ENCODE data around the gene RGS16.

Gene RGS16

DNA sequence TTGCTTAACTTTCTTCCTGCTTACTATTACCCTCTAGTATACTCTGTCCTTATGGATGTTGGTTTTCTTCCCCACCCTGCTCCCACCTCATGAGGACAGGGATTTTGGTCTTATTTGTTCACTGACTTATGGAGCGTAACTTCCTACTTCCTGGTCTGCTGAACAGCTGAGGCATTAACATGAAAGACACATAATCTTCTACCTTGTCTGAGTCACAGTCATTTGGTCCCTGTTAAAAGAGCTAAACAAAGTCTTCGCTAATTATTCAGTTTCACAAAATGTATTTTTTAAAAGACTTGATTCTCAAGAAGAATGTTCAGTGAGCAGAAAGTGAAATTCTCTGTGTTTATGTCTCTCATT lies 33.6 kb downstream of the RGS16 start:
- no peak for DNase-seq

DNA sequence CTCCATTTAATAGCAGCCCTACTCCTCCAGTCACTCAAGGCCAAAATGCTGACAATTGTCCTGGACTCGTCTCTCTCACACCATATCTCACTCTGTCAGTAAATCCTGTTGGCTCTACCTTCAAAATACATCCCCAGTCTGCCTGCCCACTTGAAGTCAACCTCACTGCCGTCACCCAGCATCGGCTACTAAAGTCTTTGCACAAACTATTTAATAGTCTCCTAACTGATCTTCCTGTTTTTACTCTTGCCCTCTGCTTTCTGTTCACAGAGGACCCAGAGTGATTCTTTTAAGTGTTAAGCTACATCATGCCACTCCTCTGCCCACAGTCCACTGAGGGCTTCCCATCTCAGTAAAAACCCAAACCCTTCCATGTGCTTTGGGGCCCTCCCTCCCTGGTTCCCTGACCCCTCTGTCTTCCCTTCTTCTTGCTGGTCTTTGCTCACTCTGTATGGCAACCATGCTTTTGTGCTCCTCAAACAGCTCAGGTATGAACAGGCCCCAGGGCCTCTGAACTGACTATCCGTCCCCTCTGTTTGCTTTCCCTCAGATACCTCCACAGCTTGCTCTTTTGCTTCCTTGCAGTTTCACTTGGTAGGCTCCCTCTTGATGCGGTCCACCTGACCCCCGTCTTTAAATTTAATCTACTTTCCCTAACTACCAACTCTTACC lies 34.1 kb downstream of the RGS16 start:
- no peak for DNase-seq

DNA sequence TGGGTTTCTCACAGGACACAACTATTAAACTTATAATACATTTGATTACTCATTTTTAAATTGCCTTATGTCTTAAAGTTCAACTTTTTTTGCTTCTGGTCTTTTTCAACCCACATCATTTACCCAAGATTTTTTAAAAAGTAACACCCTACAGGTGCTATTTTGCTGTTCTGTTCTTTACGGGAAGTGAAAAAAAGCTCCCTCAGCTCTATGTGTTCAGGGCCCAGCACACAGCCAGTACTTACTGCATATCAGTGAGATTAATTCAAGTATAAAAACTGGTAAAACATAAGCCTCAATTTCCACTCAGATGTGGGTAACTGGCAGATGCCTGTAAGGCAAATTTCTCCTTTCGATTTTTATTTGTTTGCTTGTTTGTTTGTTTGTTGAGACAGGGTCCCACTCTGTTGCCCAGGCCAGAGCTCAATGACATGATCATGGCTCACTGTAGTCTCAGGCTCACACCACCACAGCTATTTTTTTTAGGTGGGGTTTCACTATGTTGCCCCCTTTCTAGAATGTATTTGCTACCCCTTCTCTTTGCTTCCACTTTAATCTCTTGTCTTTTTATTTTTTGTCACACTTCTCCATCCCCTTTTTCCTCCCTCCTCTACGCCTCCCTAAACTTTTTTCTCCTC lies 35.4 kb downstream of the RGS16 start:
- no peak for DNase-seq

DNA sequence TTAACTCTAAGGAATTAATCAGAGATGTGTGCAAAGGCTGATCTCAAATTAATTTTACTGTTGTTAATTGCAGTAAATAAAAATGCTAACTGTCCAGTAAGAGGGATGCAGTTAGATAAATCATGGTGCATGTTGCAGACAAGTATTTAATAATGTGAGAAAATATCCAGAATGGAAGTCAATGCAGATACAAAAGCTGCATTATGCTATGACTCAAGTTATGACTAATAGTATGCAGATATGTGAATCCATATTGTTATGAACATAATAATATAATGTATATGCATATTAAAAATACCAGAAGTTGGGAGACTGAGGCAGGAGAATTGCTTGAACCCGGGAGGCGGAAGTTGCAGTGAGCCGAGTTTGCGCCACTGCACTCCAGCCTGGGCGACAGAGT lies 36.6 kb downstream of the RGS16 start:
- no peak for DNase-seq

DNA sequence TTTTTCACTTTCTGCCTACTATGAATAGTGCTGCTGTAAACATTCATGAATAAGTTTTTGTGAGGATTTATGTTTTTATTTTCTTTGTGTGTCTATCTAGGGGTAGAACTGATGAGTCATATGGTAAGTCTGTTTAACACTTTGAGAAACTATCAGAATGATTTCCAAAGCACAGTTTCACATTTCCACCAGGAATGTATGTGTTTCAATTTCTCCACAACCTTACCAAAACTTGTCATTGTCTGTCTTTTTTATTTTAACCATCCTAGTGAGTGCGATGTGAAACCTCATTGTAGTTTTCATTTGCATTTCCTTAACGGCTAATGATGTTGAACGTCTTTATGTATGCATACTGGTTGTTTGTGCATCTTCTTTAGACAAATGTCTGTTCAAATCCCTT lies 38.7 kb downstream of the RGS16 start:
- DNase-seq = no peak

DNA sequence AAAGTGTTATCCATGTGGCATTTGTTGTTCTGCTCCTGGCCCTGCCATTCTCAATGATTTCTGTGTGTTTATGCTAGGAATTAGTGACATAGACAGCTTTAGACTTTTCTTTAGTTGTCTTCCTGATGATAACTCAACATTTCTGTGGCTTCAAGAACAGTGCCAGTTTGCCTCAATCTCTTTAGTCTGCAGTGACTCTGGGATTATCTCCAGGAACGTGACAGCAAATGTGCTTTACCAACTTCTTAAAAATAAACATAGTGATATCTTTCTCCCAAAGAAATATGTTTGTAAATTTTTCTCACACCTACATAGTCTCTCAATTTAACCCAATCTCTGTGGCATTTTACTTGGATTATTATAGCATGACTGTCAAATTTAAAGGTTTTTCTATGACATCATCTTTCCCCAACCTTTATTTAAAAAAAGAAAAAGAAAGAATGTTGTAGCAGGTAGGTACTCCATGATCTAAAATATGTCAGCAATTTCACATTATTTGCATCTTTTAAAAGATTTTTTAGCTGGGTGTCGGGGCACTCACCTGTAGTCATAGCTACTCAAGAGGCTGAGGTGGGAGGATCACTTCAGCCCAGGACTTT lies 39.7 kb downstream of the RGS16 start:
- DNase-seq = no peak

DNA sequence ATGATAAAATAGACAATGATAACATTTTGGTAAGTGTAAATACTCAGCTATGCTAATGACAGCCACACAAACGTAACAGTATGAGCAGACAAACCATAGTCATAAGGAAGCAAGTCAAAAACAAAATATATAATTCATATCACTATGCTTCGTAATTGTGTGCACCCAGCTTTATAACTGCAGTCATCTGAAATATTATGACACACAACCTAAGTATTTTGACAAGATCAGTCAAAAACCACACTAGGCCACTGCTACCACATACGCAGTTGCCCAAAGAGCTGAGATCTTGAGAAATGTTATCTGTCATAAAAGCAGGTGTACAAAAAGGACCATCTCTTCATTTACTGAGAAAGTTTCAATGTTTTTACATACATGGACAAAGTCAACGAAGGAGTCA lies 41.1 kb downstream of the RGS16 start:
- DNase-seq = no peak

DNA sequence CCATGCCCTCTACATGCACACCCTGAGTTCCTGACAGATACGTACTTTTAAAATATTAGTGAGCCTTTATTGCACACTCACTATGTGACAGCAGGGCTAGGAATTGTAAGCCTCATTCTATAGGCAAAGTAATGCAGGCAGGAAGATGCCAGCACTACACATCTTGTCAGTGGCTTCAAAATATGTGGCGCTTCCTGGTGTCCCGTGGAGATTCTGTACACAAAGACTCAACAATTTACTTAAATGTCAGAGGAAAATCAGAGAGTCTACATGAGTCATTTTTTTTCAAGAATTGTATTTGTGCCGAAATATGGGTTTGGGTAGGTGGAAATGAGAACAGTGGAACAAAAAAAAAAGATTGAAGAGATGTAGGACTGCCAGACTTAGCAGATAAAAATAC lies 42.7 kb downstream of the RGS16 start:
- no peak for DNase-seq

DNA sequence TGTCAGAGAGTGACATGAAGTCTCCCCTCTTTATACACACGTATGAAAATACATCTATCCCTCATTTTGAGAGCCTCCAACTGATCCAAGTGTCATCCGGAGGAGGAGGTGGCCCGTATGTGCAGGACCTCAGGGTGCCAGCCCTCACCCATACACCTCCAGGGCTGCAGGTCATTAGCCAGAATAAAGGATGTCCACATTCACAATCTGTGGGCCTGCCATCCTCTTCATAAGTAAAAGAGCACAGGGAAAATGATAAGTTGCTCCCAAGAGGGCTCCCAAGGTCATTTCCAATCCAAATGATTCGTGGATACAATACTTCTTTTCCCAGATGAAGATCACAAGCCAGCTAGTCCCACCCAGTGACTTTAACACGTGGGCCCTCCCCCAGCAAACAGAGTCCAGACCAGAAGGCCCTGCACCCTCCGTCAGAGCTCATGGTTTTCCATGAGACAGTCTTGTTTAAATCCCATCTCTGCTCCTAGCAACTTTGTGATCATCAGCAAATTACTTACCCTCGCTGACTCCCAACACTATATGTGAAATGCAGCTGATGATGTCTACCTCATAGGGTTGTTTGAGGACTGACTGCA lies 43.7 kb downstream of the RGS16 start:
- DNase-seq = no peak

DNA sequence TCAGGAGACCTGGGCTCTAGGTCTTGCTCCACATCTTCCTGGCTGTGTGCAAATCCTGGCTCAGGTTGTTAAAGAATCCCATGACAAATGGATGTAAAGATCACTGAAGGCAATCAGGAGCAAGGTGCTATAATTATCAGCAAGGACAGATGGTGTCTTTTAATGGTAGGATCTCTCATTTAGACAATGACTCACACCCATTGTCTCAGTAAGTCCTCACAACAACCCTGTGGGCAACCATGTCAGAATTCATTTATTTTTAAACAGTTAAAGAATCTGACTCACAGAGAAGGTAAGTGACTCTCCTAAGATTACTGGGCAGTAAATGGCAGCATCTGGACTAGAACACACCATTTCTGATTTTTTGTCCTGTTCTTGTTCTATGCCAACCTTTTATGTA lies 47.9 kb downstream of the RGS16 start:
- no peak for DNase-seq

DNA sequence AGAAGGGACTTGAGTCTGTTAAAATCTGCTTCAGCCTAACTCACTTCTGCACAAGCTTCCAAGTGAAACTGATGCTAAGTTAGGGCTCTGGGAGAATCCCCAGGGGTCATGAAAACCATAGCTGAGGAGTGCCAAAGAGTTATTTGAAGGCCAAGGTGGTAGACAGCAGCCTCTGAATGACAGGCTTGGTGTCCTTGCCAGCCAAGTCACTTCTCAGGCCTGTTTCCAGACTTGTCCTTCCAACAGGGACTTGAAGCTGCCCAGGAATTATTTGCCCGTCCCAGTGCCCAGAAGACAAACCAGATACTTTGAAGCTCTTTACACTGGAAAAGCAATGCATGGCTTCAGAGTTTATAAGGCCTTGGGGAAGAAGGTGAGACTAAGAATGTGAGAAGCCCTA lies 48.7 kb downstream of the RGS16 start:
- no peak for DNase-seq

DNA sequence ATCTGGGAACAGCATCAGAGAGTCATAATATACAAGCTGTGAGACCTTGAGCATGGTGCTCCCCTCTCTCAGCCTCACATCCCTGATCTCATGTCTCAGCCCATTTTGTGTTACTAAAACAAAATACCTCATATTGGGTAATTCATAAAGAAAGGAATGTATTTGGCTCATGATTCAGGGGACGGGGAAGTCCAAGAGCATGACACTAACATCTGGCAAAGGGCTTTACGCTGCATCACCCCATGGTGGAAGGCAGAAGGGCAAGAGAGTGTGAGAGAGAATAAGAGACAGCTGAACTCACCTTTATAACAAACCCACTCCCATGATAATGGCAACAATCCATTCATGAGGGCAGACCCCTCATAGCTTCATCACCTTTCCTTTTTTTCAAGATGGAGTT lies 51.7 kb downstream of the RGS16 start:
- no peak for DNase-seq

DNA sequence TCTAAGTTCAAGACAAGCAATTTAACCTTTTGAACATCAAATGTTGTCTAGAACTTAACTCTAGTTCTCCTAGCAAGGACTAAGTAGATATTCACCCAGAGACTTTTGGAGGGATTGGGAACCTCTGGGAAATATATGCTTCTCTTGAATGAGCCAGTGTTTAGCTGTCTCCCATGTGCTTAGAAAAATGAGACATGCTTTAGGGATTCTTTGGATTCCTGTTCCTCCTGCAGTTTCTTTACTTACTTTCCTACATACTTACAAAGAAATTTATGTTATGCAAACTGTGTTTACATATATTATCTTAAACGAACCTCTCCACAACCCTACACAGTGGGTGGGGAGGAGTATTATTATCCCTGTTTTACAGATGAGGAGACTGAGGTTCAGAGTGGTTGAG lies 54.4 kb downstream of the RGS16 start:
- DNase-seq = no peak

DNA sequence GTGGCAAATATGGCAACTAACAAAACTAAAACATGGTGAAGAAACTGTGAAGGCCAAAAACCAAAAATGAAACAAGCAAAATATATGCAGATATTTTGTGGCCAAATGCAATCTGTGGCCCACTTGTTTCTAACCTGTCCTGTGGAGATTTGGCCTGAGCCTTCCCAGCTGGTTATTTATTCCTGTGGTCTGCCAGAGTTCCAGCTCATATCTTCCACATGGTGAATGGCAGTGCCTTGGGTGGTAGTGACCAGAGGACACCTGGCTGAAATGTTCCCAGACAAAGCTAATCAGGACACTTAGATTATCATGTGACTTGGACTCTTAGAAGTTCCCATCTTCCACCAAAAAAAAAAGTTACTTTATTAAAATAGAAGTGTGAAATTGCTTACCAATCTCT lies 54.8 kb downstream of the RGS16 start:
- no peak for DNase-seq

All from effector CD8-positive, alpha-beta T cell (primary cell).